ENCODE measurements around the gene SLC9A3. TPM values are rescaled to one million over a fixed set of nuclear protein-coding genes. Genes with fewer than 3 reads are reported as not detected.

The SLC9A3 gene
- total RNA-seq, 1 experiment from 2014 or later, result 1.9 TPM

GRCh38 chr5:494667-495255 lies 29.5 kb downstream of the SLC9A3 start:
- Histone ChIP-seq H3K27me3 (replicated peaks; ENCODE audit: insufficient read depth, low read depth, low read length, poor library complexity) (peaks cover 38% of the 10 kb centered on the region), H3K36me3 (ENCODE audit: insufficient read depth, low read length, poor library complexity, severe bottlenecking) (no peaks in the 10 kb centered on the region), H3K9me3 (ENCODE audit: low read depth, low read length, poor library complexity, severe bottlenecking) (no peaks in the 10 kb centered on the region), H3K4me1 (ENCODE audit: insufficient read depth, low read length, poor library complexity, severe bottlenecking) (no peaks in the 10 kb centered on the region), H3K4me3 (ENCODE audit: low read depth, low read length, poor library complexity, severe bottlenecking) (no peak overlapping the region), H3K27ac (ENCODE audit: low read depth, low read length, poor library complexity, severe bottlenecking) (no peak overlapping the region)
- intact Hi-C loops (cut with micrococcal nuclease; ENCODE audit: unreplicated experiment), result no loop called here
- TF ChIP-seq EZH2 (IDR thresholded peaks at IDR 0.05; ENCODE audit: borderline replicate concordance, low read depth, low read length, poor library complexity, severe bottlenecking) (no peak), CTCF (conservative IDR thresholded peaks at IDR 0.05; ENCODE audit: low read depth, low read length) (no peak)
- BruUV-seq (replicated peaks), result no TSS peak
- CTCF ChIA-PET, result no interaction called here
- no peak for DNase-seq (ENCODE audit: low spot score)
- POLR2A ChIA-PET (ENCODE audit: low non-redundant PET), result no interaction called here

GRCh38 chr5:493758-494157 lies 30.5 kb downstream of the SLC9A3 start:
- BruUV-seq (replicated peaks), result no TSS peak
- POLR2A ChIA-PET (ENCODE audit: low non-redundant PET), result no interaction called here
- CTCF ChIA-PET, result no interaction called here

GRCh38 chr5:493119-493701 lies 31.0 kb downstream of the SLC9A3 start:
- Histone ChIP-seq H3K36me3 (ENCODE audit: insufficient read depth, low read length, poor library complexity, severe bottlenecking) (no peaks in the 10 kb centered on the region), H3K9me3 (ENCODE audit: low read depth, low read length, poor library complexity, severe bottlenecking) (no peaks in the 10 kb centered on the region), H3K27ac (ENCODE audit: low read depth, low read length, poor library complexity, severe bottlenecking) (no peak overlapping the region), H3K27me3 (replicated peaks; ENCODE audit: insufficient read depth, low read depth, low read length, poor library complexity) (peaks cover 38% of the 10 kb centered on the region), H3K4me3 (ENCODE audit: low read depth, low read length, poor library complexity, severe bottlenecking) (no peak overlapping the region), H3K4me1 (ENCODE audit: insufficient read depth, low read length, poor library complexity, severe bottlenecking) (no peaks in the 10 kb centered on the region)
- DNase-seq (ENCODE audit: low spot score), result peak; percentile 47
- intact Hi-C loops (cut with micrococcal nuclease; ENCODE audit: unreplicated experiment), result no loop called here
- CTCF ChIA-PET, result no interaction called here
- POLR2A ChIA-PET (ENCODE audit: low non-redundant PET), result no interaction called here
- no peak for TF ChIP-seq EZH2 (IDR thresholded peaks at IDR 0.05; ENCODE audit: borderline replicate concordance, low read depth, low read length, poor library complexity, severe bottlenecking)
- no peak for TF ChIP-seq CTCF (conservative IDR thresholded peaks at IDR 0.05; ENCODE audit: low read depth, low read length)
- BruUV-seq (replicated peaks), result no TSS peak

More at GRCh38 chr5:493758-494157, 30.5 kb downstream of the SLC9A3 start:
- H3K4me1 ChIP-seq (ENCODE audit: insufficient read depth, low read length, poor library complexity, severe bottlenecking), result no peaks in the 10 kb centered on the region
- H3K4me3 ChIP-seq (ENCODE audit: low read depth, low read length, poor library complexity, severe bottlenecking), result no peak overlapping the region
- intact Hi-C loops (cut with micrococcal nuclease; ENCODE audit: unreplicated experiment), result no loop called here
- TF ChIP-seq EZH2 (IDR thresholded peaks at IDR 0.05; ENCODE audit: borderline replicate concordance, low read depth, low read length, poor library complexity, severe bottlenecking) (no peak), CTCF (conservative IDR thresholded peaks at IDR 0.05; ENCODE audit: low read depth, low read length) (no peak)
- H3K36me3 ChIP-seq (ENCODE audit: insufficient read depth, low read length, poor library complexity, severe bottlenecking), result no peaks in the 10 kb centered on the region
- no peak overlapping the region for H3K27ac ChIP-seq (ENCODE audit: low read depth, low read length, poor library complexity, severe bottlenecking)
- H3K9me3 ChIP-seq (ENCODE audit: low read depth, low read length, poor library complexity, severe bottlenecking), result no peaks in the 10 kb centered on the region
- H3K27me3 ChIP-seq (replicated peaks; ENCODE audit: insufficient read depth, low read depth, low read length, poor library complexity), result peaks cover 38% of the 10 kb centered on the region
- DNase-seq (ENCODE audit: low spot score), result no peak

Measured in A673 (cell line).